GM23338 (cell line): Measurements from ENCODE around the gene NDUFAF5.

Experiments
- CREB1 ChIP-seq: fragments of 250-450 bp; sonication (Bioruptor Pico); IDR thresholded peaks from 2 replicates; pipeline ENCODE4 v1.5.0; 2020; ENCODE audit warnings: low read depth, mild to moderate bottlenecking, moderate library complexity
- CTCF ChIP-seq, 2 experiments: fragments of 200-600 bp in 1 of 2; sonication (generic) in 1 of 2; conservative IDR thresholded peaks; 2 replicates each; pipeline versions ENCODE4 v1.5.1 to v1.6.1; 2016 to 2017; ENCODE audit warnings: antibody characterized with exemption in 2 of 2, low read depth in 2 of 2, mild to moderate bottlenecking in 2 of 2, moderate library complexity in 1 of 2
- ETS1 ChIP-seq: IDR thresholded peaks from 2 replicates; pipeline ENCODE4 v1.6.1; 2016; ENCODE audit warnings: antibody characterized with exemption
- EZH2 ChIP-seq: fragments of 200-600 bp; sonication (generic); IDR thresholded peaks from one replicate; pipeline ENCODE4 v1.8.0; 2017; ENCODE audit warnings: antibody characterized with exemption, mild to moderate bottlenecking, low read depth; ENCODE audit not compliant: unreplicated experiment
- EZH2phosphoT487 ChIP-seq: fragments of 200-600 bp; sonication (generic); IDR thresholded peaks from one replicate; pipeline ENCODE4 v1.8.1; 2018; ENCODE audit warnings: antibody characterized with exemption; ENCODE audit not compliant: unreplicated experiment
- NANOG ChIP-seq: IDR thresholded peaks from 2 replicates; pipeline ENCODE4 v1.6.1; 2016; ENCODE audit warnings: antibody characterized with exemption, borderline replicate concordance
- POLR2AphosphoS5 ChIP-seq: IDR thresholded peaks from 2 replicates; pipeline ENCODE4 v1.6.1; 2016; ENCODE audit warnings: antibody characterized with exemption, low read depth
- REST ChIP-seq: IDR thresholded peaks from one replicate; pipeline ENCODE4 v1.6.1; 2018; ENCODE audit warnings: antibody characterized with exemption; ENCODE audit not compliant: unreplicated experiment

- TF ChIP-seq POLR2AphosphoS5: no peak
- TF ChIP-seq CTCF (conservative IDR thresholded peaks at IDR 0.05; ENCODE audit: low read depth in 2 of 2): no peak
- no peak for TF ChIP-seq EZH2phosphoT487
- TF ChIP-seq NANOG: no peak
- no peak for TF ChIP-seq EZH2
- no peak for TF ChIP-seq ETS1
- no peak for TF ChIP-seq REST
- no peak for TF ChIP-seq CREB1 (CRISPR knock-in tag)
Observed at GRCh38 chr20:13800728-13801134, 15.9 kb downstream of the NDUFAF5 start.
